SK-N-SH treated with all-trans-retinoic acid at 6 μM for 48 hours (cell line): ENCODE measurements around the gene PRKG1.

Experiments used
- ARNTL ChIP-seq: fragments of 450-650 bp; formaldehyde crosslinking; IDR thresholded peaks from 2 replicates; pipeline ENCODE4 v1.5.0; 2020; ENCODE audit warnings: low read depth, mild to moderate bottlenecking, moderate library complexity, borderline replicate concordance
- BACH2 ChIP-seq: fragments of 250-450 bp; sonication (Bioruptor Pico); IDR thresholded peaks from 2 replicates; pipeline ENCODE4 v1.9.0; 2021; ENCODE audit warnings: mild to moderate bottlenecking, borderline replicate concordance
- CSDC2 ChIP-seq: fragments of 250-450 bp; sonication (Bioruptor Pico); IDR thresholded peaks from 2 replicates; pipeline ENCODE4 v1.5.0; 2020; ENCODE audit warnings: mild to moderate bottlenecking, moderate library complexity
- CSRNP3 ChIP-seq: fragments of 250-450 bp; sonication (Bioruptor Pico); IDR thresholded peaks from 2 replicates; pipeline ENCODE4 v1.5.1; 2021; ENCODE audit warnings: mild to moderate bottlenecking, moderate library complexity
- PATZ1 ChIP-seq: fragments of 250-450 bp; sonication (Bioruptor Pico); IDR thresholded peaks from 2 replicates; pipeline ENCODE4 v1.8.0; 2020; ENCODE audit warnings: mild to moderate bottlenecking, moderate library complexity, borderline replicate concordance
- PPARA ChIP-seq: fragments of 250-450 bp; sonication (Bioruptor Pico); IDR thresholded peaks from 2 replicates; pipeline ENCODE4 v1.5.0; 2020; ENCODE audit warnings: mild to moderate bottlenecking, borderline replicate concordance
- SNAI2 ChIP-seq: fragments of 250-450 bp; sonication (Bioruptor Pico); IDR thresholded peaks from 2 replicates; pipeline ENCODE4 v1.5.0; 2020; ENCODE audit warnings: mild to moderate bottlenecking, moderate library complexity
- TOX ChIP-seq: fragments of 250-450 bp; sonication (Bioruptor Pico); IDR thresholded peaks from 2 replicates; pipeline ENCODE4 v1.8.0; 2021; ENCODE audit warnings: mild to moderate bottlenecking, moderate library complexity, borderline replicate concordance
- TSHZ2 ChIP-seq: fragments of 250-450 bp; sonication (Bioruptor Pico); IDR thresholded peaks from 2 replicates; pipeline ENCODE4 v1.5.0; 2020; ENCODE audit warnings: mild to moderate bottlenecking, moderate library complexity
- ZNF8 ChIP-seq: fragments of 450-650 bp; formaldehyde crosslinking; IDR thresholded peaks from 2 replicates; pipeline ENCODE4 v1.5.0; 2020; ENCODE audit warnings: mild to moderate bottlenecking, moderate library complexity

GRCh38 chr10:52020702-52021101, 946.4 kb downstream of the PRKG1 start:
- TF ChIP-seq BACH2 (CRISPR knock-in tag) (no peak), CSRNP3 (CRISPR knock-in tag) (no peak), PPARA (no peak), CSDC2 (no peak), PATZ1 (CRISPR knock-in tag) (no peak), SNAI2 (no peak), TOX (CRISPR knock-in tag) (no peak), TSHZ2 (no peak), ARNTL (no peak), ZNF8 (CRISPR knock-in tag) (no peak)
